CD4-positive, alpha-beta T cell (primary cell): ENCODE data around the gene FBLN7. TPM values are rescaled to one million over a fixed set of nuclear protein-coding genes. Genes with fewer than 3 reads are reported as not detected.

Source experiments
- ATAC-seq: fragments of 200-7000 bp; cut with Tn5 transposase; one replicate; pipeline ENCODE4 v1.10.0; 2022; ENCODE audit warnings: mild to moderate bottlenecking; ENCODE audit not compliant: poor library complexity
- CTCF ChIA-PET: fragments of 350-600 bp; sonication (Branson Sonifier 250); formaldehyde crosslinking; loops from one replicate; lab custom pipeline; 2021; ENCODE audit warnings: antibody characterized with exemption, inconsistent platforms; lab: Charles Lee
- POLR2A ChIA-PET: fragments of 350-600 bp; sonication (Branson Sonifier 250); formaldehyde crosslinking; loops from one replicate; lab custom pipeline; 2021; ENCODE audit warnings: antibody characterized with exemption, inconsistent platforms; lab: Charles Lee
- DNase-seq, 14 experiments: peaks; one replicate each; pipeline ENCODE4 v3.0.0-alpha.2; 2013 to 2020; ENCODE audit warnings: mixed read lengths in 2 of 14
- H3K27ac ChIP-seq, 2 donors: one replicate each; pipeline versions ENCODE4 v1.5.1 to v1.7.0; 2013; ENCODE audit warnings: low read length in 2 of 2, low read depth in 1 of 2, mild to moderate bottlenecking in 1 of 2
- H3K27me3 ChIP-seq, 2 experiments: 1 replicate in 1 of 2; 2 replicates in 1 of 2; pipeline versions ENCODE4 v1.6.1 to v1.7.0; 2013; ENCODE audit warnings: low read length in 2 of 2, control low read depth in 1 of 2, mild to moderate bottlenecking in 1 of 2, moderate library complexity in 1 of 2; ENCODE audit not compliant: insufficient read depth in 2 of 2, control insufficient read depth in 1 of 2
- H3K36me3 ChIP-seq: one replicate; pipeline ENCODE4 v1.6.1; 2013; ENCODE audit warnings: low read length, control low read depth; ENCODE audit not compliant: insufficient read depth
- H3K4me1 ChIP-seq: one replicate; pipeline ENCODE4 v1.6.1; 2013; ENCODE audit warnings: low read length, control low read depth; ENCODE audit not compliant: insufficient read depth
- H3K4me3 ChIP-seq: one replicate; pipeline ENCODE4 v1.5.1; 2013; ENCODE audit warnings: mild to moderate bottlenecking, low read length, moderate library complexity
- H3K9me3 ChIP-seq, 2 experiments: 1 replicate in 1 of 2; 2 replicates in 1 of 2; pipeline versions ENCODE4 v1.6.1 to v1.7.0; 2013; ENCODE audit warnings: low read length in 2 of 2, mild to moderate bottlenecking in 2 of 2, control low read depth in 1 of 2, moderate library complexity in 1 of 2; ENCODE audit not compliant: control insufficient read depth in 1 of 2, insufficient read depth in 1 of 2
- H3K27ac Mint-ChIP-seq: one replicate; pipeline ENCODE4 v1.8.0; 2020; ENCODE audit warnings: mixed read lengths
- H3K27me3 Mint-ChIP-seq: one replicate; pipeline ENCODE4 v1.8.0; 2021; ENCODE audit warnings: mixed read lengths
- H3K36me3 Mint-ChIP-seq: one replicate; pipeline ENCODE4 v1.8.0; 2021; ENCODE audit warnings: low read depth, mixed read lengths
- H3K4me1 Mint-ChIP-seq: one replicate; pipeline ENCODE4 v1.8.0; 2021; ENCODE audit warnings: low read depth, mixed read lengths
- H3K4me3 Mint-ChIP-seq: one replicate; pipeline ENCODE4 v1.8.0; 2020; ENCODE audit warnings: mild to moderate bottlenecking, mixed read lengths
- H3K9me3 Mint-ChIP-seq: one replicate; pipeline ENCODE4 v1.8.0; 2020; ENCODE audit warnings: mixed read lengths
- CTCF ChIP-seq: fragments of 200-600 bp; IDR thresholded peaks from one replicate; pipeline ENCODE4 v1.8.0; 2022; ENCODE audit warnings: antibody characterized with exemption, mild to moderate bottlenecking
- intact Hi-C, 2 experiments: fragments of 100-400 bp; cut with DNase I in 1 of 2; cut with micrococcal nuclease in 1 of 2; formaldehyde crosslinking; loops; one replicate each; pipeline versions ENCODE4 v1.15.1 to v1.9.0; 2023 to 2025; cut with DNase I, micrococcal nuclease
- total RNA-seq, 174 experiments: library from RNA in 2 of 174; stranded (reverse) in 2 of 174; gene quantifications; one replicate each; pipeline ENCODE4 v1.2.3 and lab custom pipeline; 2021 to 2026

Gene FBLN7
- total RNA-seq, 2 experiments from 2014 or later = 27.0 to 27.2 TPM

DNA sequence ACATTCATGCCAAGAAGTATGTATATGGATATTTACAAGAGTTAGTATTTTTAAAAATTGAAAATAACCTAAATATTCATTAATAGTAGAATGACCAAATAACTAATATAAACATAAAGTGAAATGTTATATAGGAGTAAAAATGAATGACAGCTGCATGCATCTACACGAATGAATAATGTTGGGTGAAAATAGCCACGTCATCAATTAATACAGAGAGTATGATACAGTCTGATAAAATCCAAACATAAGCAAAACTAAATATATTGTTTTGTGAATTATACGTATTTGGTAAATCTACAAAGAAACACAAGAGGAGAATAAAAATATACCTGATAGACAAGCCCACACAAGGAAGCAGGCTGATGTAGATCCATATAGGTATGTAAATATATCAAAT lies 92.2 kb downstream of the FBLN7 start:
- H3K4me1 Mint-ChIP-seq = peaks cover 7% of the 10 kb centered on the region
- no peak overlapping the region for H3K4me3 Mint-ChIP-seq
- no peaks in the 10 kb centered on the region for H3K27me3 Mint-ChIP-seq
- TF ChIP-seq CTCF = no peak
- no peak for DNase-seq
- no peaks in the 10 kb centered on the region for H3K9me3 Mint-ChIP-seq
- H3K27ac ChIP-seq = no peak overlapping the region
- H3K4me1 ChIP-seq = no peaks in the 10 kb centered on the region
- no peak overlapping the region for H3K27ac Mint-ChIP-seq
- POLR2A ChIA-PET = no interaction called here
- peaks cover 49% of the 10 kb centered on the region for H3K36me3 Mint-ChIP-seq
- no peak overlapping the region for H3K4me3 ChIP-seq
- no peak for ATAC-seq
- CTCF ChIA-PET = no interaction called here
- H3K27me3 ChIP-seq = no peaks in the 10 kb centered on the region
- intact Hi-C loops = loop anchor here in 1 of 2 experiments (5.0 kb wide), 1 partner anchor 38 kb away; no protein-coding TSS in a partner anchor
- peaks cover 18% of the 10 kb centered on the region for H3K36me3 ChIP-seq
- H3K9me3 ChIP-seq = no peaks in the 10 kb centered on the region

Other genes with a start within 250 kb of the FBLN7 start
- gene MERTK, start 239.8 kb upstream of the FBLN7 start, total RNA-seq = under 1 TPM; 0.08 to 0.19 TPM
- gene TMEM87B, start 83.1 kb upstream of the FBLN7 start, total RNA-seq = 10 to 100 TPM in 1 of 2 experiments, 1 to 10 TPM in 1; 8.9 to 12.1 TPM
- 10 to 100 TPM; 10.2 to 16.2 TPM for gene ZC3H8, start 116.7 kb downstream of the FBLN7 start, total RNA-seq
- 10 to 100 TPM; 18.0 to 21.4 TPM for gene ZC3H6, start 137.2 kb downstream of the FBLN7 start, total RNA-seq